GM21723 (cell line): ENCODE results near the gene GRK1.

ENCODE experiments used
- ATAC-seq: cut with Tn5 transposase; IDR thresholded peaks from one replicate; pipeline ENCODE4 v1.9.1; 2021; ENCODE audit warnings: mild to moderate bottlenecking, moderate library complexity; ENCODE audit not compliant: unreplicated experiment

GRK1 gene

GRCh38 chr13:113632706-113633484, 34.1 kb upstream of the GRK1 start:
- ATAC-seq: no peak

- ATAC-seq: no peak
Observed at GRCh38 chr13:113633485-113633873, 33.5 kb upstream of the GRK1 start.

- ATAC-seq: no peak
Observed at GRCh38 chr13:113634279-113635047, 32.6 kb upstream of the GRK1 start.

- no peak for ATAC-seq
Observed at GRCh38 chr13:113635048-113635420, 32.0 kb upstream of the GRK1 start.

- no peak for ATAC-seq
Observed at GRCh38 chr13:113635709-113636108, 31.3 kb upstream of the GRK1 start.

- no peak for ATAC-seq
Observed at GRCh38 chr13:113636266-113636963, 30.6 kb upstream of the GRK1 start.

- ATAC-seq: no peak
Observed at GRCh38 chr13:113637262-113638160, 29.5 kb upstream of the GRK1 start.

GRCh38 chr13:113638173-113638746, 28.8 kb upstream of the GRK1 start:
- ATAC-seq: no peak

GRCh38 chr13:113638806-113639205, 28.2 kb upstream of the GRK1 start:
- ATAC-seq: no peak

- ATAC-seq: no peak
Observed at GRCh38 chr13:113639616-113640262, 27.3 kb upstream of the GRK1 start.

- no peak for ATAC-seq
Observed at GRCh38 chr13:113641426-113641825, 25.6 kb upstream of the GRK1 start.

- ATAC-seq: no peak
Observed at GRCh38 chr13:113642563-113642962, 24.5 kb upstream of the GRK1 start.

GRCh38 chr13:113643593-113643992, 23.4 kb upstream of the GRK1 start:
- ATAC-seq: no peak

- no peak for ATAC-seq
Observed at GRCh38 chr13:113644800-113645199, 22.2 kb upstream of the GRK1 start.

- no peak for ATAC-seq
Observed at GRCh38 chr13:113645329-113645728, 21.7 kb upstream of the GRK1 start.

- ATAC-seq: no peak
Observed at GRCh38 chr13:113646376-113646775, 20.6 kb upstream of the GRK1 start.

GRCh38 chr13:113646921-113647340, 20.1 kb upstream of the GRK1 start:
- ATAC-seq: no peak

GRCh38 chr13:113647351-113648215, 19.4 kb upstream of the GRK1 start:
- ATAC-seq: no peak

GRCh38 chr13:113648216-113648610, 18.8 kb upstream of the GRK1 start:
- ATAC-seq: no peak
